ENCODE data around the gene RAD51B. TPM values are rescaled to one million over a fixed set of nuclear protein-coding genes. Genes with fewer than 3 reads are reported as not detected.
"Not testable (repeated sequence)": the region's sequence is repeated elsewhere in the genome, so short reads cannot be mapped to it uniquely, and the experiment has no call there.

RAD51B gene
- total RNA-seq, 4 donors from 2014 or later, result 14.0 to 16.4 (median 14.8) TPM

DNA sequence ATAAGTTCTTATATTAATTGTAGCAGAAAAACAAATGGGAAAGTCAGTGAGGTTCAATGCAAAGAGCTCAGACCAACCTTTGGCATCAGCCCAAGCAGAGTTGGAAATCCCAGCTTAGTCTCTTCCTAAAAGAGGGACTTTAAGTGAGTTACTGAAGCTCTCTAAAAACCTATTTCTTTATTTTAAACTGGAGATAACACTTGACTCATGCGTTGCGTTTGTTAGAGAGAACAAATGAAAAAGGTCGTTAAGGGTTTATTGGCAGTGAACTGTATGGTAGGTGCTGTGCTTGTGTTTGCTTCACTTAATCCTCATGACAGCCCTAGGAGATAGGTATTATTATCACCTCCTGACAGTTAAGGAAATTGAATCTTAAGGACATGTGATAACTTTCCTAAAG lies 396.5 kb downstream of the RAD51B start:
- TF ChIP-seq, protein P1, sequence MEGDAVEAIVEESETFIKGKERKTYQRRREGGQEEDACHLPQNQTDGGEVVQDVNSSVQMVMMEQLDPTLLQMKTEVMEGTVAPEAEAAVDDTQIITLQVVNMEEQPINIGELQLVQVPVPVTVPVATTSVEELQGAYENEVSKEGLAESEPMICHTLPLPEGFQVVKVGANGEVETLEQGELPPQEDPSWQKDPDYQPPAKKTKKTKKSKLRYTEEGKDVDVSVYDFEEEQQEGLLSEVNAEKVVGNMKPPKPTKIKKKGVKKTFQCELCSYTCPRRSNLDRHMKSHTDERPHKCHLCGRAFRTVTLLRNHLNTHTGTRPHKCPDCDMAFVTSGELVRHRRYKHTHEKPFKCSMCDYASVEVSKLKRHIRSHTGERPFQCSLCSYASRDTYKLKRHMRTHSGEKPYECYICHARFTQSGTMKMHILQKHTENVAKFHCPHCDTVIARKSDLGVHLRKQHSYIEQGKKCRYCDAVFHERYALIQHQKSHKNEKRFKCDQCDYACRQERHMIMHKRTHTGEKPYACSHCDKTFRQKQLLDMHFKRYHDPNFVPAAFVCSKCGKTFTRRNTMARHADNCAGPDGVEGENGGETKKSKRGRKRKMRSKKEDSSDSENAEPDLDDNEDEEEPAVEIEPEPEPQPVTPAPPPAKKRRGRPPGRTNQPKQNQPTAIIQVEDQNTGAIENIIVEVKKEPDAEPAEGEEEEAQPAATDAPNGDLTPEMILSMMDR (IDR thresholded peaks at IDR 0.05), result no peak
- no peak for TF ChIP-seq POLR2A (IDR thresholded peaks at IDR 0.05)
- Histone ChIP-seq H3K4me1 (peaks cover 1 to 7% of the 10 kb centered on the region in 2 donors), H3K4me3 (replicated peaks in 1 of 3) (no peak overlapping the region), H3K27me3 (no peaks in the 10 kb centered on the region), H3K9me3 (no peaks in the 10 kb centered on the region), H3K36me3 (no peaks in the 10 kb centered on the region), H3K27ac (no peak overlapping the region)
- WGBS, 2 donors, result 62 to 65% methylated on average over 3 of the region's 3 CpGs
- DNase-seq, result no peak
- intact Hi-C loops (cut with DNase I), result no loop called here

DNA sequence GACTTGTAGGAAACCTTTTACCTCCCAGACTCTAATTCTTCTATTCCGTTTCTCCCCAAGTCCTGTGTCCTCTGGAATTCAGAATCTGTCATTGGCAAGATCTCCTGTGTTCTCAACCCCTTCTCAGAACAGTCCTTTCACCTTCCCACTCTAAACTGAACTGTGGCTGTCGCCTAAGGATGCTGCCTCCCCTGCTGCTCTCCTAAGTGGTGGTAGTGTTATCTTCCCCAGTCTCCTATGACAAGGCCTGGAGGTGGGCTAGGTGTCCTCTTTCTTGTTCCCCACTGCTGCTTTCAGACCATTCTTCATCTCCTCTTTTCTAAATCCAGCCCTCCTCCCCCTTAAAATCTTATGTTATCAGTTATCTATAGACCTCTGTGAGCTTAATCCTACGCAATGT lies 397.4 kb downstream of the RAD51B start:
- Histone ChIP-seq H3K36me3 (no peaks in the 10 kb centered on the region), H3K4me1 (peaks cover 0 to 6% of the 10 kb centered on the region in 2 donors), H3K4me3 (replicated peaks in 1 of 3) (no peak overlapping the region), H3K9me3 (no peaks in the 10 kb centered on the region), H3K27me3 (no peaks in the 10 kb centered on the region), H3K27ac (no peak overlapping the region)
- intact Hi-C loops (cut with DNase I), result no loop called here
- no peak for DNase-seq
- WGBS, 2 donors, result 95 to 98% methylated on average over 3 of the region's 3 CpGs
- TF ChIP-seq, protein P1 (IDR thresholded peaks at IDR 0.05), result no peak
- TF ChIP-seq POLR2A (IDR thresholded peaks at IDR 0.05), result no peak

DNA sequence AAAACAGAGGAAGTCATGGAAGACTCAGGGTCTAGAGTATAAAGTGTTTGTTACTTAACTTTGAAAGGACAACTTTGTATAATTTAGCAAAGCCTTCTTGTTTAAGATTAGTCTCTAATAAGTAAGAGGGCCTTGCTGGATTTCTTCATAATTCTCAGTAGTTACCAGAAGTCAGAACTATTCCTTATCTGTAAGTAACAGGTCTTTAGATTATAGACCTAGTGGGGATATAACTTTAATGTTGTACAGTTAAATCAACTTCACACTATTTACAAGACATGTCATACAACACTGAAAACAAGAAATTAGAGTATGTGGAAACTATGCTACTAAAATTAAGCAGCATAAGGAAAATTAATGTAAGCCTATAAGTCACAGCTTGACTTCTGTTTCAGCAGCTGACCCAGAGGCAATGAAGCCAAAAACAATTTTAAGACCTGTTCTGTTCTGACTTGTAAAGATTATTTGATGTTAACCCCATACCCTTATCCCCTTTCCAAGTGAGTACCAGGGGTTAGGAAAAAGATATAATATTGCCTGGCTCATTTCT lies 398.3 kb downstream of the RAD51B start:
- no peaks in the 10 kb centered on the region for H3K9me3 ChIP-seq
- H3K27ac ChIP-seq, result no peak overlapping the region
- no peaks in the 10 kb centered on the region for H3K27me3 ChIP-seq
- TF ChIP-seq, protein P1 (IDR thresholded peaks at IDR 0.05), result no peak
- TF ChIP-seq POLR2A (IDR thresholded peaks at IDR 0.05), result no peak
- no peaks in the 10 kb centered on the region for H3K36me3 ChIP-seq
- DNase-seq, result no peak
- H3K4me1 ChIP-seq, result peaks cover 0 to 6% of the 10 kb centered on the region in 2 donors
- intact Hi-C loops (cut with DNase I), result no loop called here
- H3K4me3 ChIP-seq (replicated peaks in 1 of 3), result no peak overlapping the region

DNA sequence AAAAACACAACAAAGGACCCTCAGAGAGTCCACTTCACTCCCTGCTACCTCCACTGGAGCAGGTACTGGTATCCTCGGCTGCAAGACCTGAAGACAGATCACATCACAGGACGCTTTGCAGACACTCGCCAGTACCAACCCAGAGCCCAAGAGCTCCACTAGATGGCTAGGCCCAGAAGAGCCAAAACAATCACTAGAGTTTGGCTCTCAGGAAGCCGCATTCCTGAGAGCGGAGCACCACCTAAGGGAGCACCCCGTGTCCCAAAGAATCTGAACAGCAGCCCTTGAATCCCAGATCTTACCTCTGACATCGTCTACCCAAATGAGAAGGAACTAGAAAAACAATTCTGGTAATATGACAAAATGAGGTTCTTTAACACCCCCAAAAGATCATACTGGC lies 399.8 kb downstream of the RAD51B start:
- H3K36me3 ChIP-seq, result no peaks in the 10 kb centered on the region
- H3K27me3 ChIP-seq, result no peaks in the 10 kb centered on the region
- H3K4me3 ChIP-seq (replicated peaks in 1 of 3), result no peak overlapping the region
- 89 to 91% methylated on average over 7 of the region's 7 CpGs for WGBS, 2 donors
- H3K9me3 ChIP-seq, result no peaks in the 10 kb centered on the region
- DNase-seq, result no peak
- no peak for TF ChIP-seq POLR2A (IDR thresholded peaks at IDR 0.05)
- TF ChIP-seq, protein P1 (IDR thresholded peaks at IDR 0.05), result no peak
- H3K4me1 ChIP-seq, result peaks cover 0 to 11% of the 10 kb centered on the region in 2 donors
- intact Hi-C loops (cut with DNase I), result no loop called here
- no peak overlapping the region for H3K27ac ChIP-seq

DNA sequence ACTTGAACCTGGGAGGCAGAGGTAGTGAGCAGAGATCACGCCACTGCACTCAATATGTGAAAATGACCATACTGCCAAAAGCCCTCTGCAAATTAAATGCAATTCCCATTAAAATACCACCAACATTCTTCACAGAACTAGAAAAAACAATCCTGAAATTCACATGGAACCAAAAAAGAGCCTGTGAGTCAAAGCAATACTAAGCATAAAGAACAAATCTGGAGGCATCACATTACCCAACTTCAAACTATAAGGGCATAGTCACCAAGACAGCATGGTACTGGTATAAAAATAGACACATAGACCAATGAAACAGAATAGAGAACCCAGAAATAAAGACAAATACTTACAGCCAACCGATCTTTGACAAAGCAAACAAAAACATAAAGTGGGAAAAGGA lies 401.5 kb downstream of the RAD51B start:
- not testable (repeated sequence) for H3K27ac ChIP-seq; H3K4me3 ChIP-seq (replicated peaks in 1 of 3); H3K36me3 ChIP-seq; H3K9me3 ChIP-seq; H3K4me1 ChIP-seq; H3K27me3 ChIP-seq; DNase-seq
- intact Hi-C loops (cut with DNase I), result loop anchor here (10.0 kb wide), 1 partner anchor 266 kb away; no protein-coding TSS in a partner anchor
- 87 to 91% methylated on average over 2 of the region's 2 CpGs for WGBS, 2 donors

Data from thyroid gland (tissue), 4 donors.